ENCODE data around the gene VPS9D1.

DNA sequence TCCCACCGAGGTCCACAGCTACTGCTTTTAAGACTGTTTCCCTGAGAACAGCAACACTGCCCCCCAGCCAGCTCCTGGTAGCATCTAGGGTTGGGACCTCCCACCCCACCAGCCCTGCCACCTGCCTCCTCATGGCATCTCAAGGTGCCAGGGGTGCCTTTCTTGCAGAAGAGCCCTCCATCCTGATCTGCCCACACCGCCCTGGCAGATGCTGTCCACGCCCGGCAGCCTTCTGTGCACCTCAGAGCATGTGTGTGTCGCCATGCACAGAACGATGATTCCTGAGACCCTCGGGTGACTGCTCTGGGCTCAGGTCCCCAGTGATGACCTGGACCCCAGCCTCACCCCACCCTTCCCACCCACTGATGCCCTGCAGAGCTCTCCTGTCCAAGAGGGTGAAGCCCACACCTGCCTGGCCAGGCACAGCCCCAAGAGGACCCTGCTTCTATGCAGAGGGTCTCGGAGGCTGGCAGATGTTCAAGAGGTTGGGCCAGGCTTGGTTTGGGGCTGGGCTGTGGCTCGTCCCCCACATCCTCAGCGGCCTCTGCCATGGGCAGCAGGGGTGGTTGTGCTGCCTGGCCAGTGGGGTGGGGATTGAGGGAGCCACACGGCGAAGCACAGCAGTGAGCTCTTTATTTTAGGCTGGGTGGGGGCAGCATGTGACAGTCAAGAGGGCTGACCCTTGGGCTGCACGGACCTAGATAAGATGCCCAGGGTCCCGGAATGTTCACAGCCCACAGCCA is 14.0 kb downstream of the VPS9D1 start:
- TF ChIP-seq, protein P1, sequence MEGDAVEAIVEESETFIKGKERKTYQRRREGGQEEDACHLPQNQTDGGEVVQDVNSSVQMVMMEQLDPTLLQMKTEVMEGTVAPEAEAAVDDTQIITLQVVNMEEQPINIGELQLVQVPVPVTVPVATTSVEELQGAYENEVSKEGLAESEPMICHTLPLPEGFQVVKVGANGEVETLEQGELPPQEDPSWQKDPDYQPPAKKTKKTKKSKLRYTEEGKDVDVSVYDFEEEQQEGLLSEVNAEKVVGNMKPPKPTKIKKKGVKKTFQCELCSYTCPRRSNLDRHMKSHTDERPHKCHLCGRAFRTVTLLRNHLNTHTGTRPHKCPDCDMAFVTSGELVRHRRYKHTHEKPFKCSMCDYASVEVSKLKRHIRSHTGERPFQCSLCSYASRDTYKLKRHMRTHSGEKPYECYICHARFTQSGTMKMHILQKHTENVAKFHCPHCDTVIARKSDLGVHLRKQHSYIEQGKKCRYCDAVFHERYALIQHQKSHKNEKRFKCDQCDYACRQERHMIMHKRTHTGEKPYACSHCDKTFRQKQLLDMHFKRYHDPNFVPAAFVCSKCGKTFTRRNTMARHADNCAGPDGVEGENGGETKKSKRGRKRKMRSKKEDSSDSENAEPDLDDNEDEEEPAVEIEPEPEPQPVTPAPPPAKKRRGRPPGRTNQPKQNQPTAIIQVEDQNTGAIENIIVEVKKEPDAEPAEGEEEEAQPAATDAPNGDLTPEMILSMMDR (IDR thresholded peaks at IDR 0.05) = no peak
- TF ChIP-seq POLR2AphosphoS5 (IDR thresholded peaks at IDR 0.05; ENCODE audit: low read depth, low read length) = no peak
